GM18526 (cell line): ENCODE measurements around the gene SRGAP1.

ENCODE experiments used
- POLR2A ChIP-seq: IDR thresholded peaks from 3 replicates; pipeline ENCODE4 v1.6.1; 2011; ENCODE audit not compliant: insufficient read length; ENCODE audit errors: extremely low read depth

SRGAP1 gene

GRCh38 chr12:63981343-63981742 is 136.8 kb downstream of the SRGAP1 start:
- TF ChIP-seq POLR2A = no peak

GRCh38 chr12:63982604-63983295 is 138.2 kb downstream of the SRGAP1 start:
- no peak for TF ChIP-seq POLR2A

DNA sequence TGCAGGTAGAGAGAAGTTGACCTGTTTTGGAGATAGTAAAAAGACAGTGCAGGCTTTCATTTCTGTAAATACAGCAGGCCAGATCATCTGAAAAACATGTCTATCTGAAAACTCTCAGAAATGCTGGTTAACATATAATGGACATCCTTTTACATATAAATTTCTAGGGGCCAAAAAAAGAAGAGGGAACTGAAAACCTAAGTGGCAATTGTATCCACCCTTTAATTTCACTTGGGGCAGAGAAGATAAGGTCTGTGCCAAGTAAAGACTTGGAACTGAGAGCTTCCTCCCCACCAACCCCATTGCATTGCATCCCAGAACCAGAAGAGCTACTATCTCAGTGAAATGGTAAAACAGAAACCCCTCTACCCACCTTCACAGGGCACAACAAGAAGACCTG is 141.0 kb downstream of the SRGAP1 start:
- no peak for TF ChIP-seq POLR2A

- no peak for TF ChIP-seq POLR2A
Observed at GRCh38 chr12:63985945-63986344, 141.4 kb downstream of the SRGAP1 start.

GRCh38 chr12:63989301-63989845 is 144.9 kb downstream of the SRGAP1 start:
- no peak for TF ChIP-seq POLR2A

DNA sequence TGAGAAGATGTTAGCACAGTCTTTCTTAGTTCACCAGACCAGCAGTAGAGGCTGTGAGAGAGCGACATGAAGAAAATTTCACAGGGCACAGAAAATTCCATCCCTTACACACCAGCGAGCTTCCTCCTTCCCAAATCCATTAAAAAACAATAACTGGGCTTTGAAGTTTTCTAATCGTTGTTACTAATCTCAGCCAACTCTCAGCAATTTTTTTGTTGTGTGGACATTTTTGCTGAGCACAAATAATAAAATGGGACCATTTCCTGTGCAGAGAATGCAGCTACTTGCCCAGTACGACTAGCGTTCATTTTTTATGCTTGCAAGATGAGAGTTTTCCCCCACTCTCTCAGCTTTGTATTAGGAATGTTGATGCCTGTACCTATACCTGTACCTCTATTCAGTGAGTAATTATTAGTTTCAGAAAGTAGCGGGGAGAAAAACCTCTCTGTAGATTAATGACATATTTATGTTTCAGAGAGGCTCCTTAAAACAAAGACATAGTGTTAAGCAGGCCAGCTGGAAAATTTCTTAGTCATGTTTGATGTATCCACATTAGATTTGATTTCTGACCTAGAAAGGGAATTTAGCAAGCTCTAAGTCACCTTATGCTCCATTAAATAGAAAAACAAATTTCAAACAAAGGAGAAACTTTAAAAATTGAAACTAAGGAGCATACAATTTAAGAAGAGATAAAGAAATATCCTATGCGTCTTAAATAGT is 146.5 kb downstream of the SRGAP1 start:
- no peak for TF ChIP-seq POLR2A

DNA sequence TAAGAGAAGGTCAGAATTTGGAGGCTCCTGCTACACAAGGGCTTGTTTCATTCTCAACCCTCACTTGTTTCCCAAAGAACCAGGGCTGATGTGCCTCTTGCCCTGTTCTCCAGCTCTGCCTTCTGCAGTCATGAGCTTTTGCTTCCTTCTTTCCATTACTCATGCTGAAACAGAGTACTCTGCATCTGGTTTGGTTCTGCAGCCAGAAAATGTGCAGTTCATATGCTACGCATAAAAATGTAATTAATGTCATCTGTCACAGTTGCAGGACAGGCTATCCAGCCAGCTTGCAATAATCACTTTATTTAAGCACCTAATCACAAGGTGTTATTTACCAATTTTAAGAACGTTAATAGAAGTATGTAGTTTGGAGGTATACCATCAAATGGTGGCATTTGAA is 150.2 kb downstream of the SRGAP1 start:
- no peak for TF ChIP-seq POLR2A

- no peak for TF ChIP-seq POLR2A
Observed at GRCh38 chr12:63995512-63995911, 151.0 kb downstream of the SRGAP1 start.

DNA sequence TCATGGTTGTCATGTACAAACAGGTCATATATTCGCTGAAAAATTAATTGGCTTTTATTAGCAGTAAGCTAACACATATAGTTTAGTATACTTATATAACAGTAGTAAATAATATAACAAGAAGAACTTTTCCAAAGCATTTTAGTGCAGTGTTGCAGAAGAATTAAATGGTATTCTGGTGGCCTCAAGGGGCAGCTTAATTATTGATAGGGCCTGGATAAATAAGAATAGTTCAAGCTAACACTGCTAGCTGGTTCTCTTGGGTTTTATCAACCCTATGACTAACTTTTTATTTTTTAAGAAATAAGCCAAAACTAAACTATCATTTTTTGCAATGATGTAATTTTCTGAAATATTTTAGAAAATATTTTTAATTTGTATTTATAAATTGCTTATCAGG is 152.1 kb downstream of the SRGAP1 start:
- TF ChIP-seq POLR2A = no peak

- TF ChIP-seq POLR2A = no peak
Observed at GRCh38 chr12:63997198-63997597, 152.7 kb downstream of the SRGAP1 start.

DNA sequence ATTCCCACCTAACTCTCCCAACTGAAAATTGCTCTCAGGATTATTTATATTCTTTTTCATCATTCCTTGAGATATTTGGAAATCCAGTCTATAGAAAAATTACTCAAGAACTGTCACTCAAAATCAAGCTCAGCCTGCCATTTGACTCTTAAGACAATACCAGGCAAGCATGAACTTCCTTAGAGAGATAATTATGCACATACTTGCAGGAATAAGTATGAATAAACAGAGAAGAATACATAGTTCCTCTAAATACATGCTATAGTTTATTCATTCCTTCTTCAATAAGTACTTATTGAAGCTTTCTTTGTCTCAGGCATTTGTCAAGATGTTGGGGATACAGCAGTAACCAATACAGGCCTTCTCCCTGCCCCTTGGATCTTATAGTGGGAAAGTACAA is 154.1 kb downstream of the SRGAP1 start:
- TF ChIP-seq POLR2A = no peak

- TF ChIP-seq POLR2A = no peak
Observed at GRCh38 chr12:63999853-64000252, 155.4 kb downstream of the SRGAP1 start.

- TF ChIP-seq POLR2A = no peak
Observed at GRCh38 chr12:64001439-64001838, 156.9 kb downstream of the SRGAP1 start.

GRCh38 chr12:64004641-64005040 is 160.1 kb downstream of the SRGAP1 start:
- TF ChIP-seq POLR2A = no peak

- no peak for TF ChIP-seq POLR2A
Observed at GRCh38 chr12:64006211-64006825, 161.8 kb downstream of the SRGAP1 start.

DNA sequence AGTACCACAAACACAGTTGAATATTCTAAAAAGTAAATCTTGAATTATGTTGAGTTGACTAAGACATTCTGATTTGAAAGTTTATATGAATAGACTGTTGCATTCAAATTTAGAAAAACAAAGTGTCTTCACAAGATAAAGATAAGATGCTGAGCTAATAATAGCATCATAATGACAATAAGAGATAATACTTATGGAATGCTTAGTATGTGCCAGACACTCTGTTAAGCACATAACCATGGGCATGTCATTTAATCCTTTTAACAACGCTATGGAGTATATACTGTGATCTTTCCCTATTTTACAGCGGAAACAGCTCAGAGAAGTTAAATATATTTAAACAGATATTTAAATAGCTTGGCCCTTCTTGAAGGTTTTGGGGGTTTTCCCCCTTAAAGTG is 163.4 kb downstream of the SRGAP1 start:
- no peak for TF ChIP-seq POLR2A
